HEK293T (cell line): ENCODE results near the gene GALK1.

ENCODE experiments used
- BHLHE40 ChIP-seq: fragments of 450-650 bp; IDR thresholded peaks from 2 replicates; pipeline ENCODE4 v1.6.1; 2016; ENCODE audit warnings: mild to moderate bottlenecking, moderate library complexity, borderline replicate concordance
- ELF4 ChIP-seq: fragments of 450-650 bp; IDR thresholded peaks from 2 replicates; pipeline ENCODE4 v1.6.1; 2017; ENCODE audit warnings: antibody characterized with exemption
- FOXA1 ChIP-seq: fragments of 450-650 bp; IDR thresholded peaks from 2 replicates; pipeline ENCODE4 v1.6.1; 2016; ENCODE audit warnings: mild to moderate bottlenecking
- FOXK2 ChIP-seq: fragments of 450-650 bp; IDR thresholded peaks from 2 replicates; pipeline ENCODE4 v1.6.1; 2016; ENCODE audit warnings: mild to moderate bottlenecking
- LEF1 ChIP-seq: fragments of 450-650 bp; IDR thresholded peaks from 2 replicates; pipeline ENCODE4 v1.6.1; 2017; ENCODE audit warnings: mild to moderate bottlenecking, borderline replicate concordance
- SP1 ChIP-seq: fragments of 450-650 bp; IDR thresholded peaks from 2 replicates; pipeline ENCODE4 v1.6.1; 2017
- SUZ12 ChIP-seq: fragments of 450-650 bp; IDR thresholded peaks from 2 replicates; pipeline ENCODE4 v1.6.1; 2016; ENCODE audit warnings: mild to moderate bottlenecking
- ZNF384 ChIP-seq: fragments of 450-650 bp; IDR thresholded peaks from 2 replicates; pipeline ENCODE4 v1.6.1; 2016

DNA sequence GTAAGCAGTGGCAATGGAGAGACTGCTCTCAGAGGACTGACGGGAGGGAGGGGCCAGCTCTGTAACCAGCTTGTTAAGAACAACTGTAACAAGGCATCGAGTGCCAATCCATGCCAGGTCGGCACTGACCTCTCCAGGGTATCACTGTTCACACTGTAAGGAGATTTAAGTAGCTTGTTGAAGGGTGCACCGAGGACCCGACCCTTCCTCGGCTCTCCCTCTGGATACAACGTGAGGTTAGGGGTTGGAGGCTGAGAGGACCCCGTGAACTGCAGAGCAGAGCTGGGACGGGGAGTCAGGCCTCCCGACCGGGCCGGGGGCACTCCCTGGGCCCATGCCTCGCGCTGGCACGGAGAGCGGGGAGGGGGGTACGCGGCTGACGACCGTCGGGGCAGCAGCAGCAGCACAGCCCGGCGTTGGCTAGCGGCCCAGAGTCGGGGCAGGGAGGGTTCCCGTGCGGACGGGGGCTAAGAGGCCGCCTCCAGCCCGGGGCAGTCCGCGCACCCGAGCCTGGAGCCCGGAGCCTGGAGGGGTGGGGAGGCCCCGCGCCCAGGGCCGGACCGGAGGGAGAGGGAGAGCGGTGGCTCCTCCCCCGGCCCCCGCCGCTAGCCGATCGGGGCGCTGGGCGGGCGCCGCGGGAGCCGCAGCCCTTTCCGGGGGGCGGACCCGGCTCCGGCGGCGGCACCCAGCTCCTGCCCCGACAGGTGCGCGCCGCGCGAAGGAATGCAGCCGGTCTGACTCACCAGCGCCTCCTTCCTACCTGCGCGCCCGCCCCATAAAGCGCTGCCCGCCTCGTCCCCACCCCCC, 44.1 kb downstream of the GALK1 start, which contains the start of gene ITGB4:
- TF ChIP-seq SP1 (no peak), ELF4 (no peak), ZNF384 (no peak), LEF1 (no peak), SUZ12 (no peak), FOXA1 (no peak), FOXK2 (no peak), BHLHE40 (no peak)
